Esophagus mucosa (tissue), 1 donor: Measurements from ENCODE around the gene FLCN. TPM values are rescaled to one million over a fixed set of nuclear protein-coding genes. Genes with fewer than 3 reads are reported as not detected.

Source experiments
- ATAC-seq: fragments of 200-7000 bp; cut with Tn5 transposase; one replicate; pipeline ENCODE4 v1.9.1; 2020
- total RNA-seq: library from RNA; stranded (reverse); gene quantifications from one replicate; pipeline ENCODE4 v1.2.4, GENCODE V29; 2023
- donor health status: DM: yes; HTN: yes; CAD: no.

The FLCN gene
- total RNA-seq, 1 donor from 2014 or later = 16.5 TPM

GRCh38 chr17:17235212-17236174 lies 1.5 kb downstream of the FLCN start:
- ATAC-seq = peak; percentile 9

GRCh38 chr17:17232303-17232621 lies 4.7 kb downstream of the FLCN start:
- ATAC-seq = no peak

GRCh38 chr17:17231621-17232302 lies 5.2 kb downstream of the FLCN start:
- no peak for ATAC-seq

- no peak for ATAC-seq
Observed at GRCh38 chr17:17229416-17230384, 7.3 kb downstream of the FLCN start.

- no peak for ATAC-seq
Observed at GRCh38 chr17:17228521-17229279, 8.3 kb downstream of the FLCN start.

GRCh38 chr17:17227608-17228520 lies 9.1 kb downstream of the FLCN start:
- no peak for ATAC-seq

- no peak for ATAC-seq
Observed at GRCh38 chr17:17226451-17227265, 10.3 kb downstream of the FLCN start.

- ATAC-seq = no peak
Observed at GRCh38 chr17:17225901-17226300, 11.1 kb downstream of the FLCN start.

- ATAC-seq = no peak
Observed at GRCh38 chr17:17224137-17224536, 12.8 kb downstream of the FLCN start.

- ATAC-seq = no peak
Observed at GRCh38 chr17:17223736-17224135, 13.2 kb downstream of the FLCN start.

GRCh38 chr17:17221329-17221728 lies 15.6 kb downstream of the FLCN start:
- ATAC-seq = no peak

- peak; percentile 17 for ATAC-seq
Observed at GRCh38 chr17:17220529-17220928, 16.4 kb downstream of the FLCN start.

GRCh38 chr17:17217995-17218394 lies 19.0 kb downstream of the FLCN start:
- no peak for ATAC-seq

- no peak for ATAC-seq
Observed at GRCh38 chr17:17216776-17217175, 20.2 kb downstream of the FLCN start.

- ATAC-seq = no peak
Observed at GRCh38 chr17:17216236-17216635, 20.7 kb downstream of the FLCN start.

GRCh38 chr17:17215575-17215974 lies 21.4 kb downstream of the FLCN start:
- ATAC-seq = no peak

GRCh38 chr17:17214646-17215436 lies 22.1 kb downstream of the FLCN start:
- ATAC-seq = no peak

- ATAC-seq = no peak
Observed at GRCh38 chr17:17213775-17214174, 23.2 kb downstream of the FLCN start.

GRCh38 chr17:17207998-17208397 lies 29.0 kb downstream of the FLCN start:
- ATAC-seq = no peak
